ENCODE data around the gene MAU2. TPM values are rescaled to one million over a fixed set of nuclear protein-coding genes. Genes with fewer than 3 reads are reported as not detected.

The MAU2 gene, protein sequence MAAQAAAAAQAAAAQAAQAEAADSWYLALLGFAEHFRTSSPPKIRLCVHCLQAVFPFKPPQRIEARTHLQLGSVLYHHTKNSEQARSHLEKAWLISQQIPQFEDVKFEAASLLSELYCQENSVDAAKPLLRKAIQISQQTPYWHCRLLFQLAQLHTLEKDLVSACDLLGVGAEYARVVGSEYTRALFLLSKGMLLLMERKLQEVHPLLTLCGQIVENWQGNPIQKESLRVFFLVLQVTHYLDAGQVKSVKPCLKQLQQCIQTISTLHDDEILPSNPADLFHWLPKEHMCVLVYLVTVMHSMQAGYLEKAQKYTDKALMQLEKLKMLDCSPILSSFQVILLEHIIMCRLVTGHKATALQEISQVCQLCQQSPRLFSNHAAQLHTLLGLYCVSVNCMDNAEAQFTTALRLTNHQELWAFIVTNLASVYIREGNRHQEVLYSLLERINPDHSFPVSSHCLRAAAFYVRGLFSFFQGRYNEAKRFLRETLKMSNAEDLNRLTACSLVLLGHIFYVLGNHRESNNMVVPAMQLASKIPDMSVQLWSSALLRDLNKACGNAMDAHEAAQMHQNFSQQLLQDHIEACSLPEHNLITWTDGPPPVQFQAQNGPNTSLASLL
- total RNA-seq = 100 to 1,000 TPM in 1 of 2 donors, 10 to 100 TPM in 1; 83.7 to 122 TPM

- peak within 1 kb of the TSS; percentile 87 to 97 for H3K27ac Mint-ChIP-seq
- DNase-seq (ENCODE audit: low spot score) (peak; percentile 92), ATAC-seq (peak; percentile 96 to 97)
- no peaks in the 10 kb centered on the region for H3K27me3 Mint-ChIP-seq
- peaks cover 17 to 29% of the 10 kb centered on the region in 2 donors for H3K4me1 Mint-ChIP-seq (ENCODE audit: low read depth in 2 of 2)
- no peaks in the 10 kb centered on the region for H3K9me3 Mint-ChIP-seq
- H3K4me3 Mint-ChIP-seq = peak within 1 kb of the TSS; percentile 97
- H3K36me3 Mint-ChIP-seq = peaks cover 7% of the 10 kb centered on the region
Observed at GRCh38 chr19:19320361-19321140, at the start of gene MAU2, which contains the start of gene SUGP1. Gene MAU2 (plus strand): TSS chr19:19320829. CDS start chr19:19320860, 31 bp downstream. Gene SUGP1 (minus strand): TSS chr19:19320509. CDS start chr19:19320496, 13 bp downstream.

DNA sequence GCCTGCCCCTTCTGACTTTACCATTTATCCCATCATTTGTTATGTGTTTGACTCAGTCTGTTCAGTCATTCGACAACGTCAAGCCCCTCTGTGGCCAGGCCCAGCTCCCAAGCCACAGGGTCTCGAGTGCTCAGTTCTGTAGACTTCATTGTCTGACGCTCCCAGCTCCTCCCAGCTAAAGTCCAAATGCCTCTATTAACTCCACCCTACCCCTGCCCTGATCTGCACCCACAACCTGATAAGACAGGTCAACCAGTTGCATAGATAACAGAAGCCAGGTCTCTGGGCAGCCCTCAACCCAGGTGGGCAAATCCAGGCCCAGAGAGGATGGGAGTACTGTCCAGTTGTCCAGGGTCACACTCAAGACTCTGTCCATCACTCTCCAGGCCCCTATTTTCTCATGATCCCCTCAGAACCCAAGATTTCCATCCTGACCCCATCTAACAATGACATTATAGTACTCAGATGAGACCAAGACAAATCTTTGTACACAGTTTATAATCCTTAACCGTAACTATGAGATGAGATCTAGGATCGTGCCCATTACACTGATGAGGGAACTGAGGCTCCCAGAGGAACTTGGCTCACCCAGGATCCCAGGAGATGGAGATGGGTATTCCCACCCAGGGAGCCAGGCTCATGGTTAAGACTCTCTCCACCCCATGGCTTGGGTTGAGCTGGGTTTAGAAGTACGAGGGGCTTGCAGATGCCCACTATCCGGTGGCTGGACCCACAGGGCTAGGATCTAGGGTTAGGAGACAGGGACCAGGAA, 48.6 kb upstream of the MAU2 start:
- no peaks in the 10 kb centered on the region for H3K9me3 Mint-ChIP-seq
- H3K4me1 Mint-ChIP-seq (ENCODE audit: low read depth in 2 of 2) = peaks cover 0 to 11% of the 10 kb centered on the region in 2 donors
- no peak for DNase-seq (ENCODE audit: low spot score)
- no peak for ATAC-seq
- H3K36me3 Mint-ChIP-seq = no peaks in the 10 kb centered on the region
- H3K4me3 Mint-ChIP-seq = no peak overlapping the region
- peaks cover 9 to 15% of the 10 kb centered on the region in 2 donors for H3K27me3 Mint-ChIP-seq
- no peak overlapping the region for H3K27ac Mint-ChIP-seq

- Mint-ChIP-seq H3K27ac (no peak overlapping the region), H3K4me1 (ENCODE audit: low read depth in 2 of 2) (peaks cover 0 to 10% of the 10 kb centered on the region in 2 donors), H3K27me3 (peaks cover 9 to 15% of the 10 kb centered on the region in 2 donors), H3K4me3 (no peak overlapping the region), H3K9me3 (no peaks in the 10 kb centered on the region), H3K36me3 (no peaks in the 10 kb centered on the region)
- no peak for ATAC-seq
- DNase-seq (ENCODE audit: low spot score) = no peak
Observed at GRCh38 chr19:19274146-19274545, 46.5 kb upstream of the MAU2 start.

DNA sequence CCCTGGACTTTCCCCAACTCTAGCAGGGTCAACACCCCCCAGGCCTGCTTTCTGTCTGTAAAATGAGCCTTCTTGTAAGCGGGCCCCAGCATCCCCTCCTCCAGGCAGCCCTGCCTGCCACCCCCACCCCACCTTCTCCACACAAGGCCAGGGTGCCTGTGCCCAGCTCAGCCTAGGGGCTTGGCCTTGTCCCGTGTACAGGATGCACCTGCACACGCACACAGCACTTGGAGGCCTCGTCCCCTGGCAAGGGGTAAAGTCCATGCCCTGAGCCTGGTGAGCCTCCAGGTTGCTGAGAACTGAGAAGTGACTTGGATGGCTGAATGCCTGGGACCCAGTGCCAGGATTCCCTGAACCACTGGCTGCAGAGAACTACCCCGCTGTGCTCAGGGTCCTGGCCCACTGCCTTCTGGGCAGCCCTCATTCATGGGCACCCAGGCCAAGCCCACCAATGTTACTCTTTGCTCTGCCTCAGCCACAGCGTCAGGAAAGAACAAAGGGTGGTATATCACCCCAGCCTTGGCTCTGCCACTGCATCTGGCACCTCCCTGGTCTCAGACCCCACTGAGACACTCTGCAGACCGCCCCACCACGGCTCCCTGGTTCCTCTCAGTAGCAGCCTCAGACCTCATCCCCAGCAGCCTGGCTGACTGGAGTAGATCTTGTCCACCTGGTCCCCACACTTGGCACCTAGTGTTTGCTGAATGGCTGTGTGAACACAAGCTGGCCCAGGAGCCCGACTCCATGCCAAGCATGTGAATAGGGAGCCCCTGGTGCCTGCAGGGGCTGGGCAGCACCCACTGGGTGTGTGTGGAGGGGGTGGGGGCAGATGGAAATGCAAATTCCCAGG, 45.7 kb upstream of the MAU2 start:
- H3K27ac Mint-ChIP-seq = no peak overlapping the region
- H3K4me1 Mint-ChIP-seq (ENCODE audit: low read depth in 2 of 2) = peaks cover 0 to 8% of the 10 kb centered on the region in 2 donors
- no peaks in the 10 kb centered on the region for H3K9me3 Mint-ChIP-seq
- no peak for ATAC-seq
- no peak for DNase-seq (ENCODE audit: low spot score)
- no peaks in the 10 kb centered on the region for H3K36me3 Mint-ChIP-seq
- no peak overlapping the region for H3K4me3 Mint-ChIP-seq
- H3K27me3 Mint-ChIP-seq = peaks cover 9 to 15% of the 10 kb centered on the region in 2 donors

DNA sequence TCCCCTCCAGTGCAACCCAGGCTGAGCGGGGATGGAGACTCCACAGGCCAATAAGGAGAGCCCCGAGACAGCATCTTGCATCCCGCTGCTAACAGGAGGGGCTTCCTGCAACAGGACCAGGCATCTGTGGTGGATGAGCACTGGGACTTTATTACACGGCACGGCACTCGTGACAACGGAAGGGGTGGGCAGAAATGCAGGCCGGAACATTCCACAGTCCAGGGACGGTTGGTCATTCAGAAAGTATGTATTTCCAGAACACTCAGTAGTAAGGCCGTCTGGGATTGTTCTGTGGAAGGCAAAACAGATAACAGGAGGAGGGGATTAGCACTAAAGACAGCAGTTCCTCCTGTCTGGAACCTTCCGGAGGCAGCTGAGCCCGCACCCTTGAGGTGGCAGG, 44.2 kb upstream of the MAU2 start:
- no peaks in the 10 kb centered on the region for H3K9me3 Mint-ChIP-seq
- no peak overlapping the region for H3K4me3 Mint-ChIP-seq
- DNase-seq (ENCODE audit: low spot score) (no peak), ATAC-seq (no peak)
- peaks cover 9 to 15% of the 10 kb centered on the region in 2 donors for H3K27me3 Mint-ChIP-seq
- H3K27ac Mint-ChIP-seq = no peak overlapping the region
- no peaks in the 10 kb centered on the region for H3K36me3 Mint-ChIP-seq
- peaks cover 0 to 8% of the 10 kb centered on the region in 2 donors for H3K4me1 Mint-ChIP-seq (ENCODE audit: low read depth in 2 of 2)

- DNase-seq (ENCODE audit: low spot score) (no peak), ATAC-seq (no peak)
- Mint-ChIP-seq H3K27me3 (peaks cover 9 to 15% of the 10 kb centered on the region in 2 donors), H3K4me1 (ENCODE audit: low read depth in 2 of 2) (peaks cover 0 to 8% of the 10 kb centered on the region in 2 donors), H3K4me3 (no peak overlapping the region), H3K27ac (no peak overlapping the region), H3K9me3 (no peaks in the 10 kb centered on the region), H3K36me3 (no peaks in the 10 kb centered on the region)
Observed at GRCh38 chr19:19276851-19277250, 43.8 kb upstream of the MAU2 start.

DNA sequence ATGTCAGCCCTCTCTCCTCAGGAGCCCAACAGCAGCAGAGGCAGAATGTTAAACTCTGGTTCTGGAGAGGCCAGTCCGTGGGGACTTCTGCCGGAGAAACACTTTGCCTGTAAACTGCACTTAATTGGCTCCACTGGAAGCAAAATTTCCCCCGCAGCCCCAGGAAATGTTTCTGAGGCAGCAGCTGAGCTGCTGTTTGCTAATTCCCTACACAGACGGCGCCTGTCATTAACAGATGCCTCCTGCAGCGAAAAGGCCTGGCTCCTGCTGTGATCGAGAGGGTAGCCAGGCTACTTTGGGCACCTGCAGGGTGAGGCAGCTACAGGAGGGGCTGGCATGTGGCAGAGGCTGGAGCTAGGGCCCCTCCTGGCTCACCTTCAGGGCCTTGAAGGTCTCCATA, 42.3 kb upstream of the MAU2 start:
- peaks cover 8% of the 10 kb centered on the region in 2 donors for H3K27me3 Mint-ChIP-seq
- DNase-seq (ENCODE audit: low spot score) = no peak
- H3K9me3 Mint-ChIP-seq = no peaks in the 10 kb centered on the region
- no peak for ATAC-seq
- H3K4me1 Mint-ChIP-seq (ENCODE audit: low read depth in 2 of 2) = peaks cover 0 to 4% of the 10 kb centered on the region in 2 donors
- no peaks in the 10 kb centered on the region for H3K36me3 Mint-ChIP-seq
- H3K4me3 Mint-ChIP-seq = no peak overlapping the region
- no peak overlapping the region for H3K27ac Mint-ChIP-seq

DNA sequence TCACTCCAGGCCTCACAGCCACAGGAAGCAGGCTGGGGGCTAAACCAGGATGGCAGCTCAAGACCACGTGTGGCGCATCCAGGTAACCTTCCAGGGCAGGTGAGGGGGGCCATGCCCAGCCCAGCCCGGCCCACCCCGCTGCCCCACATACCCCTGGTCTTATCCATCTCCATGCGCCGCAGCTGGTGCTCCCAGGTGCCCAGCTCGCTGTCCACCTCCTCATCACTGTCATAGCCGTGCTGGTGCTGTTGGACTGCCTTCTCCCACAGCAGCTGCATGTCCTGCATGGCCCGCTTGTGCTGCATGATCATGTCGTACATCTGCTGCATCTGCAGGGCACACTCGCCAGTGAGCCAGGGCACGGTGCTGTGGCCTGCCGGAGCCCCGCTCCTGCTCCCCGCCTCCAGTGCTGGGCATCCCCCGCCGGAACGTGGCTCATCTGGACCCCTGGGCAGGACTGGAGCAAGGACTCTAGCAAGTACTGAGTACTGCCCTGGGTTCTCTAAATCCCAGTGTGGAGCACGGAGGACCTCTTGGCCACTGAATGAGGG, 41.5 kb upstream of the MAU2 start:
- H3K4me3 Mint-ChIP-seq = no peak overlapping the region
- ATAC-seq = no peak

DNA sequence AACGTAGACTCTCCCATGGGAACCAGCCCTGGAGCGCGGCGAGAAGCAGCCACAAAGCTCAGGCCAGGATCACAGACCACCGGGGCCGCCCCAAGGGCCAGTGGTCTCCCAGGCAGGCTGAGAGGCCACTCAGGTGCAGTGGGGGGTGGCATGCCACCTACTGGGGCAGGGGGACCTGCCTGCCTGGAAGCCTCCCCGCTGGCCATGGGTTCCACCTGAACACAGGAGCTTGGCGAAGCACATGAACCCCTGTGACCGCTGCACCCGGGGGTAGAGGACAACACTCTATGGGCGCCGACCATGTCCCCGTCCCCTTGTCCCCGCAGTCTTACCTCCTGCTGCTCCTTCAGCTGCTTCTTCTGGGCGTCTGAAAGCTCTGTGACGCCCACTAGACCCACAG, 40.8 kb upstream of the MAU2 start:
- Mint-ChIP-seq H3K9me3 (no peaks in the 10 kb centered on the region), H3K27me3 (no peaks in the 10 kb centered on the region), H3K4me1 (ENCODE audit: low read depth in 2 of 2) (no peaks in the 10 kb centered on the region), H3K36me3 (peaks cover 8% of the 10 kb centered on the region), H3K27ac (no peak overlapping the region), H3K4me3 (no peak overlapping the region)
- DNase-seq (ENCODE audit: low spot score) = no peak
- no peak for ATAC-seq

More for the DNA sequence above, 41.5 kb upstream of the MAU2 start:
- no peak for DNase-seq (ENCODE audit: low spot score)
- no peaks in the 10 kb centered on the region for H3K4me1 Mint-ChIP-seq (ENCODE audit: low read depth in 2 of 2)
- no peak overlapping the region for H3K27ac Mint-ChIP-seq
- peaks cover 0 to under 1% of the 10 kb centered on the region in 2 donors for H3K27me3 Mint-ChIP-seq
- no peaks in the 10 kb centered on the region for H3K9me3 Mint-ChIP-seq
- H3K36me3 Mint-ChIP-seq = peaks cover 4% of the 10 kb centered on the region

GRCh38 chr19:19280561-19280960, 40.1 kb upstream of the MAU2 start:
- no peak overlapping the region for H3K27ac Mint-ChIP-seq
- H3K4me3 Mint-ChIP-seq = no peak overlapping the region
- DNase-seq (ENCODE audit: low spot score) = no peak
- peaks cover 8% of the 10 kb centered on the region for H3K36me3 Mint-ChIP-seq
- H3K4me1 Mint-ChIP-seq (ENCODE audit: low read depth in 2 of 2) = no peaks in the 10 kb centered on the region
- ATAC-seq = no peak
- no peaks in the 10 kb centered on the region for H3K9me3 Mint-ChIP-seq
- H3K27me3 Mint-ChIP-seq = no peaks in the 10 kb centered on the region

- no peak overlapping the region for H3K4me3 Mint-ChIP-seq
- H3K4me1 Mint-ChIP-seq (ENCODE audit: low read depth in 2 of 2) = no peaks in the 10 kb centered on the region
- no peaks in the 10 kb centered on the region for H3K27me3 Mint-ChIP-seq
- no peak for ATAC-seq
- no peak for DNase-seq (ENCODE audit: low spot score)
- H3K27ac Mint-ChIP-seq = no peak overlapping the region
- peaks cover 15% of the 10 kb centered on the region for H3K36me3 Mint-ChIP-seq
- H3K9me3 Mint-ChIP-seq = no peaks in the 10 kb centered on the region
Observed at GRCh38 chr19:19285686-19286085, 34.9 kb upstream of the MAU2 start.

GRCh38 chr19:19292607-19293006, 28.0 kb upstream of the MAU2 start:
- Mint-ChIP-seq H3K9me3 (no peaks in the 10 kb centered on the region), H3K36me3 (peaks cover 28% of the 10 kb centered on the region), H3K27me3 (no peaks in the 10 kb centered on the region), H3K4me3 (no peak overlapping the region), H3K27ac (no peak overlapping the region), H3K4me1 (ENCODE audit: low read depth in 2 of 2) (no peaks in the 10 kb centered on the region)
- DNase-seq (ENCODE audit: low spot score) (no peak), ATAC-seq (no peak)

Measured in natural killer cell treated with Interleukin-12 subunit alpha and Interleukin-12 subunit beta and Interleukin-15 and Interleukin-18, amount 100 ng/mL, for 72 hours (primary cell).